PC-9 (cell line): ENCODE measurements around the gene KDM4E.

Experiments used
- EZH2 ChIP-seq: fragments of 200-600 bp; sonication (generic); IDR thresholded peaks from 2 replicates; pipeline ENCODE4 v1.8.0; 2017; ENCODE audit warnings: antibody characterized with exemption, low read depth
- TF ChIP-seq, protein P1 (sequence below): fragments of 200-600 bp; sonication (generic); conservative IDR thresholded peaks from 2 replicates; pipeline ENCODE4 v1.6.1; 2017; ENCODE audit warnings: mixed run types, antibody characterized with exemption, mild to moderate bottlenecking, moderate library complexity

DNA sequence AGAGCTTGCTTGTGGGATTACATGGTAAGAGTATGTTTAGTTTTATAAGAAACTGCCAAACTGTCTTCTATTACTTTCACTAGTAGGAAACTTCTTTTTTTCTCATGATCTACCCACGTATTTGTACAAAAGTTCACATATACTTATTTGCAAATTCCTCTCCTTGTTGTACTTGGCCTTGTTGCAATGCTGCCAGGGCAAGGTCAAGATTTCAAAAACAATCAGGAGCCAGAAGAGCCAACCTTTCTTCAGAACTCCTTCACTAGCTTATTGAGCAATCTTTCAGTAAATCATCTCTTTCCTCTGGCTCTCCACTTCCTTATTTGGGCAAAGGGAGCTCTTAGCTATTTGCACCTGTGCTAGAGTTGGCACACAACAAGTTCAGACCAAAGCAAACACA lies 51.4 kb downstream of the KDM4E start:
- TF ChIP-seq, protein P1, sequence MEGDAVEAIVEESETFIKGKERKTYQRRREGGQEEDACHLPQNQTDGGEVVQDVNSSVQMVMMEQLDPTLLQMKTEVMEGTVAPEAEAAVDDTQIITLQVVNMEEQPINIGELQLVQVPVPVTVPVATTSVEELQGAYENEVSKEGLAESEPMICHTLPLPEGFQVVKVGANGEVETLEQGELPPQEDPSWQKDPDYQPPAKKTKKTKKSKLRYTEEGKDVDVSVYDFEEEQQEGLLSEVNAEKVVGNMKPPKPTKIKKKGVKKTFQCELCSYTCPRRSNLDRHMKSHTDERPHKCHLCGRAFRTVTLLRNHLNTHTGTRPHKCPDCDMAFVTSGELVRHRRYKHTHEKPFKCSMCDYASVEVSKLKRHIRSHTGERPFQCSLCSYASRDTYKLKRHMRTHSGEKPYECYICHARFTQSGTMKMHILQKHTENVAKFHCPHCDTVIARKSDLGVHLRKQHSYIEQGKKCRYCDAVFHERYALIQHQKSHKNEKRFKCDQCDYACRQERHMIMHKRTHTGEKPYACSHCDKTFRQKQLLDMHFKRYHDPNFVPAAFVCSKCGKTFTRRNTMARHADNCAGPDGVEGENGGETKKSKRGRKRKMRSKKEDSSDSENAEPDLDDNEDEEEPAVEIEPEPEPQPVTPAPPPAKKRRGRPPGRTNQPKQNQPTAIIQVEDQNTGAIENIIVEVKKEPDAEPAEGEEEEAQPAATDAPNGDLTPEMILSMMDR: no peak
- no peak for TF ChIP-seq EZH2
